NT2/D1 (cell line): ENCODE data around the gene EEF1AKMT3.

Experiments
- YY1 ChIP-seq: IDR thresholded peaks from 2 replicates; pipeline ENCODE4 v1.6.1; 2011; ENCODE audit not compliant: insufficient read length, insufficient read depth
- ZNF274 ChIP-seq: IDR thresholded peaks from 2 replicates; pipeline ENCODE4 v1.6.1; 2011; ENCODE audit warnings: mild to moderate bottlenecking, low read depth, low read length

- TF ChIP-seq YY1, result no peak
- TF ChIP-seq ZNF274, result no peak
Measured at GRCh38 chr12:57781801-57782200, 9.4 kb downstream of the EEF1AKMT3 start.
